MM.1S (cell line): Measurements from ENCODE around the gene RAI1.

ENCODE experiments used
- CTCF ChIP-seq: fragments of 300-600 bp; sonication (generic); IDR thresholded peaks from 2 replicates; pipeline ENCODE4 v1.5.1; 2016; ENCODE audit warnings: antibody characterized with exemption, low read length, mixed read lengths
- EZH2 ChIP-seq: fragments of 300-600 bp; sonication (generic); optimal IDR thresholded peaks from 2 replicates; pipeline ENCODE3; 2017; ENCODE audit warnings: low read depth, mild to moderate bottlenecking, antibody characterized with exemption, low read length, mixed read lengths
- EZH2phosphoT487 ChIP-seq: fragments of 300-600 bp; sonication (generic); IDR thresholded peaks from 2 replicates; pipeline ENCODE4 v1.6.1; 2018; ENCODE audit warnings: antibody characterized with exemption, low read length

GRCh38 chr17:17679748-17680147 lies 1.5 kb upstream of the RAI1 start:
- no peak for TF ChIP-seq CTCF
- no peak for TF ChIP-seq EZH2
- no peak for TF ChIP-seq EZH2phosphoT487
